Right atrium auricular region (tissue), 2 donors: ENCODE data around the gene TMEM178A. TPM values are rescaled to one million over a fixed set of nuclear protein-coding genes. Genes with fewer than 3 reads are reported as not detected.

Source experiments
- DNase-seq: peaks from one replicate; pipeline ENCODE4 v3.0.0-alpha.2; 2019; ENCODE audit warnings: low spot score
- H3K27ac ChIP-seq, 2 donors: fragments of 200-600 bp; sonication (generic); 1 replicate in 1 of 2; 2 replicates in 1 of 2; pipeline ENCODE4 v1.5.1; 2016 to 2019
- H3K27me3 ChIP-seq, 2 donors: fragments of 200-600 bp; sonication (generic); one replicate each; pipeline versions ENCODE4 v1.5.1 to v1.6.0; 2017 to 2019
- H3K36me3 ChIP-seq: fragments of 200-600 bp; sonication (generic); one replicate; pipeline ENCODE4 v1.5.1; 2016
- H3K4me1 ChIP-seq, 2 donors: fragments of 200-600 bp; sonication (generic); one replicate each; pipeline versions ENCODE4 v1.5.1 to v1.6.0; 2017 to 2019
- H3K4me3 ChIP-seq, 2 donors: fragments of 200-600 bp; sonication (generic); 1 replicate in 1 of 2; 2 replicates in 1 of 2; pipeline ENCODE4 v1.5.1; 2017 to 2019; ENCODE audit warnings: mild to moderate bottlenecking in 1 of 2, moderate library complexity in 1 of 2
- H3K9me3 ChIP-seq, 2 donors: fragments of 200-600 bp; sonication (generic); one replicate each; pipeline ENCODE4 v1.5.1; 2019
- CTCF ChIP-seq, 2 donors: fragments of 200-600 bp; sonication (generic); IDR thresholded peaks; one replicate each; pipeline ENCODE4 v1.5.1; 2019; ENCODE audit warnings: antibody characterized with exemption in 2 of 2
- total RNA-seq, 2 donors: library from RNA; depleted of rRNA; stranded (reverse); fragments of >200 nt; gene quantifications; one replicate each; pipeline ENCODE4 v1.1.0, GENCODE V29; 2016

Gene TMEM178A
- total RNA-seq, 2 donors from 2014 or later: 2.9 to 4.3 TPM

GRCh38 chr2:39683022-39683699, 17.4 kb downstream of the TMEM178A start:
- no peak for DNase-seq
- TF ChIP-seq CTCF (IDR thresholded peaks at IDR 0.05): no peak
- Histone ChIP-seq H3K4me1 (peaks cover 0 to 27% of the 10 kb centered on the region in 2 donors), H3K9me3 (peaks cover 0 to 3% of the 10 kb centered on the region in 2 donors), H3K27me3 (no peaks in the 10 kb centered on the region), H3K36me3 (no peaks in the 10 kb centered on the region), H3K27ac (peak overlapping the region in 1 of 2 donors; percentile 58), H3K4me3 (no peak overlapping the region)

GRCh38 chr2:39684464-39684863, 18.7 kb downstream of the TMEM178A start:
- no peaks in the 10 kb centered on the region for H3K27me3 ChIP-seq
- H3K27ac ChIP-seq: no peak overlapping the region
- no peak overlapping the region for H3K4me3 ChIP-seq
- no peaks in the 10 kb centered on the region for H3K9me3 ChIP-seq
- TF ChIP-seq CTCF (IDR thresholded peaks at IDR 0.05): no peak
- no peaks in the 10 kb centered on the region for H3K36me3 ChIP-seq
- peaks cover 0 to 27% of the 10 kb centered on the region in 2 donors for H3K4me1 ChIP-seq
- DNase-seq: no peak

- DNase-seq: no peak
- peaks cover 0 to under 1% of the 10 kb centered on the region in 2 donors for H3K9me3 ChIP-seq
- H3K27ac ChIP-seq: no peak overlapping the region
- H3K4me1 ChIP-seq: peaks cover 0 to 27% of the 10 kb centered on the region in 2 donors
- H3K4me3 ChIP-seq: no peak overlapping the region
- H3K36me3 ChIP-seq: no peaks in the 10 kb centered on the region
- no peaks in the 10 kb centered on the region for H3K27me3 ChIP-seq
- TF ChIP-seq CTCF (IDR thresholded peaks at IDR 0.05): no peak
Measured at GRCh38 chr2:39685126-39685525, 19.4 kb downstream of the TMEM178A start.

GRCh38 chr2:39686456-39686855, 20.7 kb downstream of the TMEM178A start:
- no peaks in the 10 kb centered on the region for H3K27me3 ChIP-seq
- no peak for TF ChIP-seq CTCF (IDR thresholded peaks at IDR 0.05)

GRCh38 chr2:39688181-39688580, 22.5 kb downstream of the TMEM178A start:
- no peak for DNase-seq
- H3K4me1 ChIP-seq: peaks cover 0 to 17% of the 10 kb centered on the region in 2 donors
- H3K27me3 ChIP-seq: no peaks in the 10 kb centered on the region
- H3K9me3 ChIP-seq: peaks cover 0 to 14% of the 10 kb centered on the region in 2 donors
- H3K27ac ChIP-seq: no peak overlapping the region
- H3K36me3 ChIP-seq: no peaks in the 10 kb centered on the region
- no peak for TF ChIP-seq CTCF (IDR thresholded peaks at IDR 0.05)
- H3K4me3 ChIP-seq: no peak overlapping the region

More at GRCh38 chr2:39686456-39686855, 20.7 kb downstream of the TMEM178A start:
- DNase-seq: no peak
- no peak overlapping the region for H3K27ac ChIP-seq
- H3K4me3 ChIP-seq: no peak overlapping the region
- H3K36me3 ChIP-seq: no peaks in the 10 kb centered on the region
- peaks cover 0 to 14% of the 10 kb centered on the region in 2 donors for H3K9me3 ChIP-seq
- H3K4me1 ChIP-seq: peaks cover 0 to 27% of the 10 kb centered on the region in 2 donors
